ENCODE measurements around the gene SDC1.

SDC1 gene

GRCh38 chr2:20183373-20183772, 41.6 kb downstream of the SDC1 start:
- Histone ChIP-seq H3K9me3 (ENCODE audit: insufficient read depth, low read length, severe bottlenecking) (no peaks in the 10 kb centered on the region), H4K20me1 (ENCODE audit: insufficient read depth, low read length) (no peaks in the 10 kb centered on the region), H3K36me3 (ENCODE audit: insufficient read depth, low read length) (no peaks in the 10 kb centered on the region), H3K4me3 (ENCODE audit: low read depth in 1 of 2, low read length in 2 of 2) (no peak overlapping the region), H3K9ac (ENCODE audit: low read depth, low read length) (no peak overlapping the region), H2AFZ (ENCODE audit: low read depth, low read length) (no peak overlapping the region), H3K27me3 (ENCODE audit: insufficient read depth, low read length, poor library complexity) (peaks cover 7% of the 10 kb centered on the region), H3K4me2 (ENCODE audit: insufficient read depth, low read length) (no peak overlapping the region), H3K27ac (ENCODE audit: low read length) (no peak overlapping the region), H3K4me1 (ENCODE audit: insufficient read depth, low read length) (no peaks in the 10 kb centered on the region), H3K79me2 (ENCODE audit: insufficient read depth, low read length) (no peaks in the 10 kb centered on the region)
- DNase-seq (no peak), ATAC-seq (ENCODE audit: insufficient read depth, low read depth) (no peak)
- no peak for TF ChIP-seq EZH2 (IDR thresholded peaks at IDR 0.05; ENCODE audit: borderline replicate concordance, low read depth, low read length, severe bottlenecking)
- no peak for TF ChIP-seq CTCF (IDR thresholded peaks at IDR 0.05; ENCODE audit: borderline replicate concordance, extremely low read depth, low read length, poor library complexity, severe bottlenecking)

- no peak for DNase-seq
- no peak for TF ChIP-seq EZH2 (IDR thresholded peaks at IDR 0.05; ENCODE audit: borderline replicate concordance, low read depth, low read length, severe bottlenecking)
- TF ChIP-seq CTCF (IDR thresholded peaks at IDR 0.05; ENCODE audit: borderline replicate concordance, extremely low read depth, low read length, poor library complexity, severe bottlenecking) = no peak
- ATAC-seq (ENCODE audit: insufficient read depth, low read depth) = no peak
- H3K4me2 ChIP-seq (ENCODE audit: insufficient read depth, low read length) = no peak overlapping the region
- H3K9me3 ChIP-seq (ENCODE audit: insufficient read depth, low read length, severe bottlenecking) = no peaks in the 10 kb centered on the region
- no peaks in the 10 kb centered on the region for H4K20me1 ChIP-seq (ENCODE audit: insufficient read depth, low read length)
- H3K27ac ChIP-seq (ENCODE audit: low read length) = no peak overlapping the region
- H2AFZ ChIP-seq (ENCODE audit: low read depth, low read length) = no peak overlapping the region
- H3K4me1 ChIP-seq (ENCODE audit: insufficient read depth, low read length) = no peaks in the 10 kb centered on the region
- peaks cover 11% of the 10 kb centered on the region for H3K27me3 ChIP-seq (ENCODE audit: insufficient read depth, low read length, poor library complexity)
- H3K9ac ChIP-seq (ENCODE audit: low read depth, low read length) = no peak overlapping the region
- H3K79me2 ChIP-seq (ENCODE audit: insufficient read depth, low read length) = no peaks in the 10 kb centered on the region
- no peaks in the 10 kb centered on the region for H3K36me3 ChIP-seq (ENCODE audit: insufficient read depth, low read length)
- H3K4me3 ChIP-seq (ENCODE audit: low read depth in 1 of 2, low read length in 2 of 2) = no peak overlapping the region
These were observed 42.5 kb downstream of the SDC1 start for GRCh38 chr2:20182241-20182931.

- H3K4me2 ChIP-seq (ENCODE audit: insufficient read depth, low read length) = no peak overlapping the region
- ATAC-seq (ENCODE audit: insufficient read depth, low read depth) (no peak), DNase-seq (no peak)
- no peak overlapping the region for H3K9ac ChIP-seq (ENCODE audit: low read depth, low read length)
- no peak overlapping the region for H3K27ac ChIP-seq (ENCODE audit: low read length)
- no peaks in the 10 kb centered on the region for H3K36me3 ChIP-seq (ENCODE audit: insufficient read depth, low read length)
- no peaks in the 10 kb centered on the region for H3K79me2 ChIP-seq (ENCODE audit: insufficient read depth, low read length)
- no peak overlapping the region for H3K4me3 ChIP-seq (ENCODE audit: low read depth in 1 of 2, low read length in 2 of 2)
- TF ChIP-seq EZH2 (IDR thresholded peaks at IDR 0.05; ENCODE audit: borderline replicate concordance, low read depth, low read length, severe bottlenecking) (no peak), CTCF (IDR thresholded peaks at IDR 0.05; ENCODE audit: borderline replicate concordance, extremely low read depth, low read length, poor library complexity, severe bottlenecking) (no peak)
- peaks cover 9% of the 10 kb centered on the region for H3K27me3 ChIP-seq (ENCODE audit: insufficient read depth, low read length, poor library complexity)
- H3K9me3 ChIP-seq (ENCODE audit: insufficient read depth, low read length, severe bottlenecking) = no peaks in the 10 kb centered on the region
- no peaks in the 10 kb centered on the region for H4K20me1 ChIP-seq (ENCODE audit: insufficient read depth, low read length)
- no peaks in the 10 kb centered on the region for H3K4me1 ChIP-seq (ENCODE audit: insufficient read depth, low read length)
- H2AFZ ChIP-seq (ENCODE audit: low read depth, low read length) = no peak overlapping the region
These were observed 43.2 kb downstream of the SDC1 start for GRCh38 chr2:20181761-20182160.
